Endothelial cell of umbilical vein (primary cell): ENCODE data around the gene CCR5AS.

Source experiments
- BruUV-seq: library from RNA; stranded (reverse); fragments of 400-500 nt; replicated peaks from 2 replicates; lab custom pipeline; 2021; lab: Mats Ljungman, UMichigan
- CTCF ChIA-PET: fragments of 300-600, 350-600 bp; sonication (Branson Sonifier 250); formaldehyde crosslinking; loops from one replicate; lab custom pipeline; 2021; ENCODE audit warnings: antibody characterized with exemption, inconsistent platforms; lab: Charles Lee
- POLR2A ChIA-PET: fragments of 300-600, 350-600 bp; sonication (Branson Sonifier 250); formaldehyde crosslinking; loops from one replicate; lab custom pipeline; 2021; ENCODE audit warnings: antibody characterized with exemption, inconsistent platforms; lab: Charles Lee
- DNase-seq: peaks from one replicate; pipeline ENCODE4 v3.0.0-alpha.2; 2011; ENCODE audit warnings: low read depth, low spot score
- FAIRE-seq: peaks from 2 replicates; lab custom pipeline; 2011; peaks lifted over from hg19 to GRCh38; lab: Jason Lieb, UNC
- H2AFZ ChIP-seq: 2 replicates; pipeline ENCODE4 v1.6.0; 2012; ENCODE audit warnings: low read depth, low read length, control low read depth, inconsistent platforms
- H3K27ac ChIP-seq: 2 replicates; pipeline ENCODE4 v1.5.1; 2011; ENCODE audit warnings: low read depth, mild to moderate bottlenecking, control low read depth, low read length, moderate library complexity; ENCODE audit not compliant: insufficient read depth
- H3K27me3 ChIP-seq, 2 experiments: 2 replicates each; pipeline versions ENCODE4 v1.6.0 to v1.6.1; 2011; ENCODE audit warnings: low read length in 2 of 2, mixed read lengths in 1 of 2; ENCODE audit not compliant: control insufficient read depth in 2 of 2, insufficient read depth in 2 of 2
- H3K36me3 ChIP-seq, 2 experiments: 2 replicates in 1 of 2; 3 replicates in 1 of 2; pipeline ENCODE4 v1.5.1; 2011; ENCODE audit warnings: low read length in 2 of 2, mild to moderate bottlenecking in 1 of 2, moderate library complexity in 1 of 2; ENCODE audit not compliant: control insufficient read depth in 2 of 2, insufficient read depth in 2 of 2; ENCODE audit errors: extremely low read depth in 1 of 2
- H3K4me1 ChIP-seq: 3 replicates; pipeline ENCODE4 v1.5.1; 2011; ENCODE audit warnings: mild to moderate bottlenecking, low read length; ENCODE audit not compliant: control insufficient read depth, insufficient read depth; ENCODE audit errors: extremely low read depth
- H3K4me2 ChIP-seq: 2 replicates; pipeline ENCODE4 v1.6.1; 2011; ENCODE audit warnings: low read length, control low read depth, mixed read lengths; ENCODE audit not compliant: insufficient read depth
- H3K4me3 ChIP-seq, 3 experiments: fragments of 200-600 bp in 1 of 3; sonication (generic), shearing (Covaris generic) in 1 of 3; replicated peaks in 1 of 3; 2 replicates each; pipeline ENCODE4 v1.5.1; 2011 to 2016; ENCODE audit warnings: control low read depth in 3 of 3, low read length in 3 of 3, mild to moderate bottlenecking in 2 of 3, inconsistent platforms in 1 of 3, low read depth in 1 of 3, moderate library complexity in 1 of 3; ENCODE audit not compliant: insufficient read depth in 1 of 3
- H3K79me2 ChIP-seq: 2 replicates; pipeline ENCODE4 v1.6.0; 2012; ENCODE audit warnings: low read length, inconsistent platforms; ENCODE audit not compliant: control insufficient read depth, insufficient read depth
- H3K9ac ChIP-seq: replicated peaks from 2 replicates; pipeline ENCODE3; 2011; ENCODE audit warnings: low read length, control low read depth; ENCODE audit not compliant: insufficient read depth; ENCODE audit errors: extremely low read depth
- H3K9me1 ChIP-seq: replicated peaks from 3 replicates; pipeline ENCODE4 v1.6.0; 2011; ENCODE audit warnings: mild to moderate bottlenecking, low read length; ENCODE audit not compliant: control insufficient read depth, insufficient read depth; ENCODE audit errors: extremely low read depth
- H3K9me3 ChIP-seq: replicated peaks from 2 replicates; pipeline ENCODE4 v1.5.1; 2012; ENCODE audit warnings: low read length, inconsistent platforms; ENCODE audit not compliant: control insufficient read depth, insufficient read depth
- H4K20me1 ChIP-seq: replicated peaks from 2 replicates; pipeline ENCODE3; 2011; ENCODE audit warnings: mild to moderate bottlenecking, low read length; ENCODE audit not compliant: control insufficient read depth, insufficient read depth; ENCODE audit errors: extremely low read depth
- CTCF ChIP-seq, 2 donors: IDR thresholded peaks; 1 replicate in 1 of 2; 2 replicates in 1 of 2; pipeline ENCODE4 v1.5.1; 2011; ENCODE audit warnings: low read length in 2 of 2, mild to moderate bottlenecking in 2 of 2, moderate library complexity in 2 of 2, control low read depth in 1 of 2, inconsistent platforms in 1 of 2, low read depth in 1 of 2; ENCODE audit not compliant: insufficient read depth in 1 of 2; ENCODE audit errors: extremely low read depth in 1 of 2
- EZH2 ChIP-seq: IDR thresholded peaks from 2 replicates; pipeline ENCODE4 v1.6.1; 2012; ENCODE audit warnings: borderline replicate concordance, low read depth, mild to moderate bottlenecking, moderate library complexity, low read length, inconsistent platforms; ENCODE audit not compliant: severe bottlenecking
- FOS ChIP-seq: IDR thresholded peaks from 2 replicates; pipeline ENCODE4 v1.6.1; 2011; ENCODE audit warnings: mild to moderate bottlenecking, low read length, moderate library complexity, borderline replicate concordance; ENCODE audit not compliant: insufficient read depth
- GATA2 ChIP-seq: IDR thresholded peaks from 2 replicates; pipeline ENCODE4 v1.7.0; 2011; ENCODE audit warnings: low read depth, mild to moderate bottlenecking, moderate library complexity, mixed read lengths, low read length; ENCODE audit not compliant: insufficient read length, insufficient read depth
- JUN ChIP-seq: IDR thresholded peaks from 2 replicates; pipeline ENCODE4 v1.6.1; 2011; ENCODE audit warnings: borderline replicate concordance, low read depth; ENCODE audit not compliant: insufficient read length, insufficient read depth
- MAX ChIP-seq: IDR thresholded peaks from 2 replicates; pipeline ENCODE4 v1.6.1; 2011; ENCODE audit not compliant: insufficient read depth, insufficient read length
- MYC ChIP-seq: IDR thresholded peaks from one replicate; pipeline ENCODE4 v1.6.1; 2011; ENCODE audit warnings: mild to moderate bottlenecking, low read depth, low read length
- POLR2A ChIP-seq: IDR thresholded peaks from 2 replicates; pipeline ENCODE4 v1.6.1; 2012; ENCODE audit warnings: low read depth, mild to moderate bottlenecking, control low read depth, low read length
- POLR2AphosphoS5 ChIP-seq: IDR thresholded peaks from 2 replicates; pipeline ENCODE4 v1.6.1; 2012; ENCODE audit warnings: low read depth, mild to moderate bottlenecking, control low read depth, low read length, moderate library complexity; ENCODE audit not compliant: insufficient read depth
- dilution Hi-C: fragments of 300-500 bp; cut with MboI; formaldehyde crosslinking; loops from one replicate; pipeline ENCODE4 v1.15.0; 2019; ENCODE audit warnings: low sequenced_read_pairs; ENCODE audit not compliant: extremely low pct_ligation_motif_present
- intact Hi-C: fragments of 100-400 bp; cut with micrococcal nuclease; formaldehyde crosslinking; loops from one replicate; pipeline ENCODE4 v1.10.0; 2022

Gene CCR5AS

DNA sequence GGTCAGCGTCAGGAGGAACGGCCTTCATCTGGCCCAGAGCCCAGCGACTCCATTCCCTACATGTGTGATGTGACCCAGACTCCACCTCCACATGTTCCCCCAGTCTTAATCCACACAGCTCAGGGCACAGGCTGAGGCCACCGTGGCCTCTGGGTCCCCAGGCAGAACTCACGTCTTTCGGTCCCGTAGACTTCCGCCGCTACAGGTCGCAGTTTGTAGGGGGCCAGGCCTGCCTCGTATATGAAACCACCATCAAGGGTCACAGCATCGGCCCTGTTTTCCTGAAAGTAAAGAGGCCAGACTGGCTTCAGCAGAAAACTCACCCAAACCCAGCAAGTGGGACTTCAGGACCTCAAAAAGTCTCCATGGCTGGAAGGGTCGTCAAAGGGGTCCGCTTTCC, 49.3 kb upstream of the CCR5AS start:
- DNase-seq (no peak), FAIRE-seq (no peak)
- CTCF ChIA-PET = no interaction called here
- Histone ChIP-seq H3K4me1 (no peaks in the 10 kb centered on the region), H3K79me2 (no peaks in the 10 kb centered on the region), H3K9ac (no peak overlapping the region), H4K20me1 (no peaks in the 10 kb centered on the region), H3K9me3 (no peaks in the 10 kb centered on the region), H3K27me3 (peaks cover 0 to 8% of the 10 kb centered on the region in 2 experiments), H3K27ac (no peak overlapping the region), H3K9me1 (no peaks in the 10 kb centered on the region), H3K4me3 (no peak overlapping the region), H3K4me2 (no peak overlapping the region), H2AFZ (no peak overlapping the region), H3K36me3 (no peaks in the 10 kb centered on the region)
- no peak for TF ChIP-seq GATA2
- TF ChIP-seq MYC = no peak
- no peak for TF ChIP-seq JUN
- TF ChIP-seq FOS = no peak
- TF ChIP-seq CTCF (IDR thresholded peaks at IDR 0.05; ENCODE audit: extremely low read depth in 1 of 2, insufficient read depth in 1 of 2, low read depth in 1 of 2, low read length in 2 of 2) = no peak
- no peak for TF ChIP-seq EZH2
- no peak for TF ChIP-seq POLR2AphosphoS5
- no peak for TF ChIP-seq POLR2A
- no peak for TF ChIP-seq MAX
- no TSS peak for BruUV-seq
- intact Hi-C loops (no loop called here), dilution Hi-C loops (no loop called here)
- POLR2A ChIA-PET = no interaction called here
